Measurements from ENCODE around the gene ADARB1. TPM values are rescaled to one million over a fixed set of nuclear protein-coding genes. Genes with fewer than 3 reads are reported as not detected.

ADARB1 gene
- total RNA-seq, 1 donor from 2014 or later, result 14.0 TPM

- no peak for DNase-seq (ENCODE audit: low read depth)
- H3K4me3 ChIP-seq (ENCODE audit: low read depth, low read length), result no peak overlapping the region
- H3K36me3 ChIP-seq (ENCODE audit: control insufficient read depth, insufficient read depth, low read length), result peaks cover 5% of the 10 kb centered on the region
- no peaks in the 10 kb centered on the region for H3K27me3 ChIP-seq (ENCODE audit: control insufficient read depth, insufficient read depth, low read length)
- TF ChIP-seq CTCF (IDR thresholded peaks at IDR 0.05; ENCODE audit: insufficient read depth, low read length, severe bottlenecking), result no peak
- no peak for FAIRE-seq
Observed at GRCh38 chr21:45200581-45201296, 126.4 kb downstream of the ADARB1 start.

- Histone ChIP-seq H3K36me3 (ENCODE audit: control insufficient read depth, insufficient read depth, low read length) (peaks cover 7% of the 10 kb centered on the region), H3K4me3 (ENCODE audit: low read depth, low read length) (no peak overlapping the region), H3K27me3 (ENCODE audit: control insufficient read depth, insufficient read depth, low read length) (no peaks in the 10 kb centered on the region)
- DNase-seq (ENCODE audit: low read depth) (no peak), FAIRE-seq (no peak)
- TF ChIP-seq CTCF (IDR thresholded peaks at IDR 0.05; ENCODE audit: insufficient read depth, low read length, severe bottlenecking), result no peak
Observed at GRCh38 chr21:45202344-45202743, 128.0 kb downstream of the ADARB1 start.

- no peak for TF ChIP-seq CTCF (IDR thresholded peaks at IDR 0.05; ENCODE audit: insufficient read depth, low read length, severe bottlenecking)
- no peak for FAIRE-seq
- no peaks in the 10 kb centered on the region for H3K27me3 ChIP-seq (ENCODE audit: control insufficient read depth, insufficient read depth, low read length)
- no peak for DNase-seq (ENCODE audit: low read depth)
- no peak overlapping the region for H3K4me3 ChIP-seq (ENCODE audit: low read depth, low read length)
- peaks cover 7% of the 10 kb centered on the region for H3K36me3 ChIP-seq (ENCODE audit: control insufficient read depth, insufficient read depth, low read length)
Observed at GRCh38 chr21:45202889-45203288, 128.5 kb downstream of the ADARB1 start.

GRCh38 chr21:45203983-45204382, 129.6 kb downstream of the ADARB1 start:
- no peak for DNase-seq (ENCODE audit: low read depth)
- no peak for FAIRE-seq
- no peaks in the 10 kb centered on the region for H3K27me3 ChIP-seq (ENCODE audit: control insufficient read depth, insufficient read depth, low read length)
- peaks cover 7% of the 10 kb centered on the region for H3K36me3 ChIP-seq (ENCODE audit: control insufficient read depth, insufficient read depth, low read length)
- no peak for TF ChIP-seq CTCF (IDR thresholded peaks at IDR 0.05; ENCODE audit: insufficient read depth, low read length, severe bottlenecking)
- H3K4me3 ChIP-seq (ENCODE audit: low read depth, low read length), result no peak overlapping the region

- FAIRE-seq (no peak), DNase-seq (ENCODE audit: low read depth) (no peak)
- H3K36me3 ChIP-seq (ENCODE audit: control insufficient read depth, insufficient read depth, low read length), result peaks cover 7% of the 10 kb centered on the region
- no peak for TF ChIP-seq CTCF (IDR thresholded peaks at IDR 0.05; ENCODE audit: insufficient read depth, low read length, severe bottlenecking)
- no peaks in the 10 kb centered on the region for H3K27me3 ChIP-seq (ENCODE audit: control insufficient read depth, insufficient read depth, low read length)
- H3K4me3 ChIP-seq (ENCODE audit: low read depth, low read length), result no peak overlapping the region
Observed at GRCh38 chr21:45204395-45204794, 130.0 kb downstream of the ADARB1 start.

Measured in bronchial epithelial cell (primary cell).